Left forelimb (tissue), 1 donor: Measurements from ENCODE around the gene PCCA.
"Not testable (repeated sequence)": the region's sequence is repeated elsewhere in the genome, so short reads cannot be mapped to it uniquely, and the experiment has no call there.

Experiments used
- DNase-seq: peaks from one replicate; pipeline ENCODE4 v3.0.0-alpha.2; 2018; ENCODE audit warnings: low spot score

The PCCA gene, protein sequence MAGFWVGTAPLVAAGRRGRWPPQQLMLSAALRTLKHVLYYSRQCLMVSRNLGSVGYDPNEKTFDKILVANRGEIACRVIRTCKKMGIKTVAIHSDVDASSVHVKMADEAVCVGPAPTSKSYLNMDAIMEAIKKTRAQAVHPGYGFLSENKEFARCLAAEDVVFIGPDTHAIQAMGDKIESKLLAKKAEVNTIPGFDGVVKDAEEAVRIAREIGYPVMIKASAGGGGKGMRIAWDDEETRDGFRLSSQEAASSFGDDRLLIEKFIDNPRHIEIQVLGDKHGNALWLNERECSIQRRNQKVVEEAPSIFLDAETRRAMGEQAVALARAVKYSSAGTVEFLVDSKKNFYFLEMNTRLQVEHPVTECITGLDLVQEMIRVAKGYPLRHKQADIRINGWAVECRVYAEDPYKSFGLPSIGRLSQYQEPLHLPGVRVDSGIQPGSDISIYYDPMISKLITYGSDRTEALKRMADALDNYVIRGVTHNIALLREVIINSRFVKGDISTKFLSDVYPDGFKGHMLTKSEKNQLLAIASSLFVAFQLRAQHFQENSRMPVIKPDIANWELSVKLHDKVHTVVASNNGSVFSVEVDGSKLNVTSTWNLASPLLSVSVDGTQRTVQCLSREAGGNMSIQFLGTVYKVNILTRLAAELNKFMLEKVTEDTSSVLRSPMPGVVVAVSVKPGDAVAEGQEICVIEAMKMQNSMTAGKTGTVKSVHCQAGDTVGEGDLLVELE

DNA sequence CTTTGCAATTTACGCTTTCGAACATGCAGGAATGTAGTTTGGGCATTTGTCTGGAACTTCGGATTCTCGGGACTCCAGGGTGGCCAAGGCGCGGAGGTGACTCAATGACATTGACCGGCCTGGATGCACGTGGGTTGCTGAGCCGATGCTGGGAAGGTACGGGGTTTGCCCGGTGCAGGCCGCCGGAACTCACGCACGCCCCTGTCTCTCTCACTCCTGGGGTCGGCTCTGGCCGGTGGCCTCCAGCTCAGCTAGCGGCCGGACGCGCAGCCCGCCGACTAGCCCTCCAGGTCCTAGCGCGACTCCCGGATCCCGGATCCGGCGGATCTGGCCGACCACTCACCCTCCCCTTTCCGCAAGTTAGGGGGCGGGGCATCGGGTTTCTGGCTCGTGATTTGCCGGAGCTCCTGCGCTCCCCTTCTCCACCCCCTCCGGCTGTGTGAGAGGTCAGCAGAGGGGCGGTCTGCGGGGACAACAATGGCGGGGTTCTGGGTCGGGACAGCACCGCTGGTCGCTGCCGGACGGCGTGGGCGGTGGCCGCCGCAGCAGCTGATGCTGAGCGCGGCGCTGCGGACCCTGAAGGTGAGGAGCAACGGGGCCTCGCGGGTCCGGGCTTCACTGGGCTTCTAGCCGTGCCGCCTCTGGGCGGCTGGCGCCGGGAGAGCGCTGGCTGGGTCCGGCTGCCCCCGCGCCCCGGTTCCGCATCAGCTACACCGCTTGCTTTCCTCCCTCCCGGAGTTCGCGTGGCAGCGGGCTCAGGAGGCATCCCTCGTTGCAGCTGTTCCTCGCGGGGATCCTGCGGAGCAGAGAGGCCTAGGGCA lies at the start of gene PCCA:
Gene PCCA, plus strand, starts transcription at position 450 of the 821 bp plus-strand sequence. Its CDS starts 28 bp downstream, at position 478.
- peak; percentile 96 for DNase-seq

DNA sequence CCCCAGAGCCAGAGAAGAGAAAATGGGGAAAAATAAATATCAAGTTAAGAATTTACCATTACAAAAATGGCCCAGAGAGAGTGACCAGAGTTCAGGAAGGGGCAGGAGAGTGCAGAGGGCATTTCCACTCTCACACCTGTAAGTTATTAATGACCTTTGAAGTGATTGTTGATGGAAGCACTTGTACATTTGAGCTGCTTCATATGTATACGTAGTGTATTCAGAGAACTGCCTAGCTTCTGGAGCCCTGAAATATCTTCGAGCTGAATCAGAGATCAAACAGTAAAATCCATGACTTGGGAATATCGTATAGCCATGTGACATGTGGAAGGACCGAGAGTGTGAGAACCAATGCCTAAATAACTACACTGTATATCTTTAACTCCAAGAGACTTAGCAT lies 49.2 kb upstream of the PCCA start:
- DNase-seq = no peak

DNA sequence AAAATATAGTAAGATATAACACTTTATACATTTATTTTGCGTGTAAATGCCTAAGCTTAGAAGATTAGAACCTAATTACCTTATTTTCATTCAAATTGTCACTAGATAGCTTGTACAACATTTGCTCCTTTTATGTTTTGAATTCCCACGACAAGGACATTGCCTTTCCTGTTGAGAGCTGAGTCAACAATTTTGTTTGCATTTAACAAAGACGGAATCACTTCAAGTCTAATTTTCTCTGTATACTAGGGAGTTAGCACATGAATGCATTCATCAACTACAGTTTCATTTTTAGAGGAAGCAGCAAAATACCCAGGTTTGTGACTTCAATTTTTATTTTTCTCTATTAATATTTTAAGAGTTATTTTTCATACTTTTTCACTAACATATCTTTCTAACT lies 48.7 kb upstream of the PCCA start:
- DNase-seq = no peak

DNA sequence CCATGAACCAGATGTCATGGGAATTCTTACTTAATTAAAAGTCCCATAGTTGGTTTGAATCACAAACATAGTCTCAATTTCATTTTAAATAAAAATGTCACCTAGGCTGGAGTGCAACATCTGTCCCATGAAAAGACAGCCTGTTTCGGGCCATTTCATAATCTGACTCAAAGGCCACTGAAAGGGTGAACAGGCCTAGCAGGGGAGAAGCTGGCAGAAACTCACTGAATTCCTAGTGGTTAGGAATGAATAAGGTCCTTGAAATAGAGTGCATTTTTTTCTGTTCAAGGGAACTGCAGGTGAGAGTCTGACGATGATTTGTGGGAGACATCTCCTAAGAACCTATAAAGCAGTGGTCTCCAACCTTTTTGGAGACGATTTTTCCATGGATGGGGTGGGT lies 44.0 kb upstream of the PCCA start:
- DNase-seq = no peak

DNA sequence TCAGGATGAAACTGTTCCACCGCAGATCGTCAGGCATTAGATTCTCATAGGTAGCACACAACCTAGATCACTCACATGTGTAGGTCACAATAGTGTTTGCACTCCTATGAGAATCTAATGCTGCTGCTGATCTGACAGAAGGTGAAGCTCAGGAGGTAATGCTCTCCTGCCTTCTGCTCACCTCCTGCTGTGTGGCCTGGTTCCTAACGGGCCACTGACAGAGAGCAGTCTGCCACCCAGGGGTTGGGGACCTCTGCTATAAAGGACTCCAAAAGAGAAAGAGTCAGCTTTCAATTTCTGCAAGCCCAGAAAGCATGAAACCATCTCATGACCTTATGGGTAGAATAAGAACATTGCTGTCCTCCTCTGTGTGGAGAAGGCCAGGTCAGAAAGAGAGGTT lies 43.5 kb upstream of the PCCA start:
- no peak for DNase-seq

DNA sequence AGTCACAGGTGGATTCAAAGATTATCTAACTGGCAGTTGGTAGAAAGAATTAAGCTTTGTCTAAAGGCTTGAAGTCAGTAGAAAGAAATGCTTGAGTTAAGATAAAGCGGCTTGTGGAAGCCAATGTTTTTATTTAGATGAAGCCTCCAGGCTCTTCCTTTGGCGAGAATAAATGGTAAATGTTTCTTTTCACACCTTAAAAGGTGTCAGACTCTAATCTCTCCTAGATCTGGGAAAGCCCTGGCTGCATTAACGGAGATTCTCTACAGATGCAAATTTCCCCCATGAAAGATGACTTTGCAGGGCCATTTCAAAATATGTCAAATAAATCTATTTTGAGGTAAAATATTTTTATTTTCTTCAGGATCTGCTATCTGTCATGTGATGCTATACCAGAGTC lies 37.8 kb upstream of the PCCA start:
- DNase-seq = no peak

DNA sequence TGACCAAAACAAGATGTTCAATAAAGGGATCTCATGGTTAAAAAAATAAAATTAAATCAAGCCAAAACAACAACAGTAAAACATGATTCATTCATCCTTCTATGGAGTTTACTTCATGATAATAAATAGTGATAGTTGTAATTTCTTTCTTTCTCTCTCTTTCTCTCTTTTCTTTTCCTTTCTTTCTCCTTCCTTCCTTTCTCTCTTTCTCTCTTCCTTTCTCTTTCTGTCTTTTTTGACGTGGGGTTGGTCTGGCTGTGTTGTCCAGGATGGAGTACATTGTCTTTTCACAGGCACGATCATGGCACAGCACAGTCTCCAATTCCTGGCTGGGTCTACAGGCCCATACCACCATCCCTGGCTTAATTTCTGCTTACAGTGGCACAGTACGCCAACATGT lies 29.1 kb upstream of the PCCA start:
- no peak for DNase-seq

DNA sequence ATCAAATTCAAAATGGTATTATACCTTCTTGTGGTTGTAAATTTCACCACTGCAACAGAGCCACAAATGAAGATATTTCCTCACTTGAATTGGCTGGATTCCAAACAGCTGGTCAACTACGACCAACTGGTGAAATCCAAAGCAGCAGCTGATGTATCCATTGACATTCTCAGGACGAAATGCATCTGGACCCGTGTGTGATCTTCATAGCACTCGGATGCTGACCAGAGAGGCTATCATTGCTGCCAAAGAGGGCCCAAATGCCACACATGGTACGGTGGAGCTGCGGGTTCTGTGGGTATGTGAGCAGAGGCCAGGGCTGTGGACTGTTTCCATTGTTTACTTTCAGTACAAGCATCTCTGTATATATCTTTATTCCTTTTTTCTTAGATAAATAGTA lies 25.6 kb upstream of the PCCA start:
- DNase-seq = no peak

DNA sequence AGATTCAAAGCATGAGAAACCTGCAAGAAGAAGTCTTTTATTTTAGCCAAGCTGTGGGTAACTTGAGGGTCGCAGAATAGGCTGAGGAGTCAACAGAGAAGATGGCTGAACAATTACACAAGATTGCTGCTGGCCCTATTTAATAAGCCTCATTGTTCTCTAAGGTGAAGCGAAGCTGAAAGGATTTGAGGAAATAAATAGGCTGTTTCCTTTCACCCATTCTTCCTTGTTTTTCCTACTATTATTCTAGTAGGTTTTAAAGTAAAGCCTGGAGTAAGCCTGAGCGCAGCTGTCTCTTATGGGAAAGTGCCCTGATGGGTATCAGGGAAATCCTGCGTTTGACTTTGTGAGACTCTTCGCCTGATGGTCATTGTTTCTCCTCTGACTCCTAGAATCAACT lies 25.0 kb upstream of the PCCA start:
- no peak for DNase-seq

DNA sequence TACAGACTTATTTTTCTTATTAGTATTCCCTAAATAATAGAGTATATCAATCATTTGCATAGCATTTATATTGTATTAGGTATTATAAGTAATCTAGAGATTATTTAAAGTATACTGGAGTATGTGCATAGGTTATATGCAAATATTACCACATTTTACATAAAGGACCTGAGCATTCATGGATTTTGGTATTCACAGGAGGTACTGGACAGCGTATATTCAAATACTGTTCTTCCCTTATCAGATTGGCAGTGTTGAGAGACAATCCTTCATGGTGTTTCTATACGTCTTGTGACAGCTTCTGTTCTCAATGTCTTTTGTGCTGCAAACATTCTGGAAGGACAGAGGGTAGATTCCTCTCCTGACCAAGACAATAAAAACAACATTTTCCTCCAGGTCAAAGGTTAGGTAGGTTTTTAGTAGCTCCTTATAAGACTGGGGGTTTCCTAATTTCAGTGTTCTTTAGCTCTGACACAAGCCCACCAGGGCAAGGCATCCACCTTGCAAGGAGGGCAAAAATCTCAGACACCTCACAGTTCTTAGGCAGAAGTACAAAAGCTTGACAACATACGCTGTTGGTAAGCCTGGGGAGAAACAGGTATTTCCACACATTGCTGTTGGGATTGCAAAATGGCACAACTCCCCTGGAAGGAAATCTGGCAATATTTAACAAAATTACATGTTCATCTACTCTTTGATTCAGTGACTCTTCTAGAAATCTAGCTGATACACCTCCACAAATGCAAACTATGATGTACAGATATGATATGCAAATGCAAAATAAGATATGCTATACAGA lies 20.6 kb upstream of the PCCA start:
- DNase-seq = no peak

DNA sequence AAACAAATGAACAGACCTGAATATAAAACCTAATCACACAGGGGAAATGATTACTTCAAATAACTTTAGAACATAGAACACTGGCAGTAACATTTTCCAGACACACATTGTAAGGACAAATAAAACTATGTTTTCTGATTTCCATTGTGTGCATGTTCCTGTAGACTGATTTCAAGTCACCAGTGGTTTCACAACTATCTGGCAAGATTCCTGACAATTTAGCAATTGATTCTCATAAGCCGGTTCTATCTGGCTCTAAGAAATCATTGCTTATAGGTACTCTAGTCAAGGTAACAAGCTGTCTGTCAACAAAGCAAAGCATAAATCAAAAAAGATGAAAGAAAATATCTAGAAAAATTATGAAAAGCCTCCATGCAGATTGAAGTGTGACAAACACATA lies 19.6 kb upstream of the PCCA start:
- DNase-seq = no peak

DNA sequence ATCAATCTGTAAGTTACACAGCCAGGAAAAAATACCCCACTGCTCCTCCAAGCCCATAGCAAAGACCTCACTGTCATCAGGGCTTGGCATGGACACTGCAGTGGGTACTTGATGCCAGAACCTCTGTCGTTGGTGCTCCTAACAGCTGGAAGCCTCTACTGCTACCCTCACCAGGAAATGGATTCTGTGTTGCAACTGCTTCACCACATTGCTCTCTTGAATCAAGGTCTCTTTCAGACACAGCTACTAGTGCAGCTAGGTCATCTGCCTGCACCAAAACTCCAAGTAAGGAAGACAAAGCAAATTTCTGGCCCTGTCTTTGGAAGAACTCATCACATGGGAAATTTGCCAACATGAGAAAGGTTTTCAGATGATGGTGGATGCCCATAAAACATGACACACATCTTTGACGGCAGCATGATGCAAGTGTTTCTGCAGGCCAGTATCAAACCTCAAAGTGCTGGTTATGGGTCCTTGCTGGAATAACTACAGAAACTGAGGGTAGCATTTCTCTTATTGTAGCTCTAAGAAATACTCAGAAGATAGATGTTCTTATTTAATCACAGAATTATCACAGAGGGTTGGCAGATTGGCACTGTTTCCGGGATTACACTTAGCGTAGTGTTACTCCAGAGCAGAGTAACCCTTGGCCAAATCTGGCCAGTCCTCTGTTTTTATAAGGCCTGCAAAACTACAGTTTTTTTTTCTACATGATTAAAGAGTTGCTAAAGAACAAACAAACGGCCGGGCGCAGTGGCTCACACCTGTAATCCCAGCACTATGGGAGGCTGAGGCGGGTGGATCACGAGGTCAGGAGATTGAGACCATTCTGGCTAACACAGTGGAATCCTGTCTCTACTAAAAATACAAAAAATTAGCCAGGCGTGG lies 12.9 kb upstream of the PCCA start:
- no peak for DNase-seq

DNA sequence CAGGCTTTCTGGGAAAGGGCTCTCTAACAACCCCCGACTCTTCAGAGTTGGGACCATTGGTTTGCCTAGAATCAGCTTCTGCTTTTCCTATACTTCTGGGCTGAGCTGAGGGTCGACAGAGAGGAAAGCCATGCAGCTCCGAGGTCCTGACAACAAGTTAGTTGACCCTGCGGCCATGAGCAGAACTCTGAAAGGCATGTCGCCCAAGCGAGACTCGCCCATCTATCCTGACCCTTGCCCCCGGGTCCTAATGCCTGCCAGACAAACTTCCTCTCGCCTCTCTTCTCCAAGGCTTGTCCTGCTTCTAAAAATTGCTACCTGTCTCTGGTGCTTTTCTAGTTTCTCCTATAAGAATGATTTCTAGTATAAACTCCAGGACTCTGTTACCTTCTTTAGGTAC lies 9.9 kb upstream of the PCCA start:
- not testable (repeated sequence) for DNase-seq

DNA sequence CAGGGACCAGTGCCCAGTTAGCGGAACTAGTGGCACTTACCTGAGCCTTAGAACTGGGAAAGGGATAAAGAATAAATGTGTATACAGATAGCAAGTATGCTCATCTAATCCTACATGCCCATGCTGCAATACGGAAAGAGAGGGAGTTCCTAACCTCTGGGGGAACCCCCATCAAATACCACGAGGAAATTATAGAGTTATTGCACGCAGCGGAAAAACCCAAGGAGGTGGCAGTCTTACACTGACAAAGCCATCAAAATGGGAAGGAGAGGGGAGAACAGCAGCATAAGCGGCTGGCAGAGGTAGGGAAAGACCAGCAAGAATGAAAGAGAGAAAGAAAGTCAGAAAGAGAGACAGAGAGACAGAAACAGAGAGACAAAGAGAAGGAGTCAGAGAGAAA lies 5.5 kb upstream of the PCCA start:
- not testable (repeated sequence) for DNase-seq

DNA sequence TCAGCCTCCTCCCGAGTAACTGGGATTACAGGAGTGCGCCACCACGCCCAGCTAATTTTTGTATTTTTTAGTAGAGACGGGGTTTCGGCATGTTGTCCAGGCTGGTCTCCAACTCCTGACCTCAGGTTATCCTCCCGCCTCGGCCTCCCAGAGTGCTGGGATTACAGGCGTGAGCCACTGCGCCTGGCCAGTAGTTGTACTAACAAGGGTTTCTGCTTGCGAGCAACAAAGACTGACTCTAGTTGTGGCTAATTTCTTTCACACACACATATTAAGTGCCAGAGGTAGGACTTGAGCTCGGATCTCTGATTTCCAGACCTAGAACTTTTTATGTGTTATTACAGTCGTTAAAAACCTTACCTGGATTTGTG lies 635 bp upstream of the PCCA start:
- no peak for DNase-seq

DNA sequence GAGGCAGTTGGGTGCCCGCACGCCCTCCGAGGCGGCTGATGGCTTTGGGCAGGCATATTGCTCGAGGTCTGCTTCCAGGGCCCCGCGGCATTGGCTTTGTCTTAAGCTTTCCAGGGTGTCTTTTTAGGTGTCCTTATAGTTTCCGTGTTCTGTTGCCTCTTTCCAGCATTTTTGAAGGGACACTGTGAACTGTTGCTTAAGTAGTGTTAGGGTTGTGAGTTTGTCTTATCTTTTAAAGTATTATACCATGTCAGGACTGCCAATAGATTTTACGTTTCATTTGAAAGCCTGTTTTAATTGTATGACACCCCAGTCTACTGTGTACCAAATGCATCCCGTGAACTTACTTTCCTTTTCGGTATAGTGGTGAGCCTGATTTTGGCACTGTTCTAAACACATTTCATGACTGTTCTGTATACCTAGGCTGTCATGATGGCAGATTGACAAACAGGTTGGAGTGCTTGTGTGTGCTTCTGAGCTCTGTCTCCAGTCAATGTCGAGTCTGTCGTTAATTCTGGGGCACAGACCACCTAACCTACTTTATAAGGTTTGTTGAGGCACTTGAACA lies 656 bp downstream of the PCCA start:
- no peak for DNase-seq

DNA sequence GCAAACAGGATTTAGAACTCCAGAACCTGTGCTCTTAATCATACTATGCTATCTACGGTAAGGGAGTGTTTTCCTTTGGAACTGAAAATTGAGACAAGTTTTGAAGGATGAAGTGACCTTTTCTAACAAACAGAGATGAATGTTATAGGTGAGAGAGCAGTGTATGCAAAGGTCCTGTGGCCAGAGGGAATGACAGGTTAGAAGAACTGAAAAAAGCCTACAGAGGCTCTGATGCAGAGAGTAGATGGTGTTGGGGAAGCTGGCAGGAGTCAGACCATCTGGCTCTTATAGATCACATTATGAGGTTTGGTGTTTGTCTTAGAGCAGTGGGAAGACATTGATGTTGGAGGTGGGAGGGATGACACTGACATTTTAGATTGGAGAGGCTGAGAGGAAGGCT lies 2.0 kb downstream of the PCCA start:
- no peak for DNase-seq

DNA sequence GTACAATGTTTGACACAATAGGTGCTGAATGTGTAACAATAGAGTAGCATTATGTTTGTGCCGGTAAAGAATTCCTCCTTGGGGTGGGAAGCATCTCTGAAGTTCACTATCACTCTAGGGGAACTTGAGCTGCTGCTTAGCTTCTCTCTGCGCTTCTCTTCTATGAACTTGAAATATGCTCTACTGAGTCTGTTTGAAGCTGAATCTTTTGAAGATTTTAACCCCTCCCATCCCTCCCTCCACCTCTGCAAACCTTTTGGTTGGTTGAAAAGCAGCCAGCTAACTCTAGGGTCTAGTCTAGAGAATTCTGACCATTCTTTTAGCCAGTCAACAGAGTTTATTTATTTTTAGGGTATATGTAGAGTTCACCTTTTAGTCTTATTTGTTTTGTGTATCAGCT lies 2.5 kb downstream of the PCCA start:
- DNase-seq = no peak

DNA sequence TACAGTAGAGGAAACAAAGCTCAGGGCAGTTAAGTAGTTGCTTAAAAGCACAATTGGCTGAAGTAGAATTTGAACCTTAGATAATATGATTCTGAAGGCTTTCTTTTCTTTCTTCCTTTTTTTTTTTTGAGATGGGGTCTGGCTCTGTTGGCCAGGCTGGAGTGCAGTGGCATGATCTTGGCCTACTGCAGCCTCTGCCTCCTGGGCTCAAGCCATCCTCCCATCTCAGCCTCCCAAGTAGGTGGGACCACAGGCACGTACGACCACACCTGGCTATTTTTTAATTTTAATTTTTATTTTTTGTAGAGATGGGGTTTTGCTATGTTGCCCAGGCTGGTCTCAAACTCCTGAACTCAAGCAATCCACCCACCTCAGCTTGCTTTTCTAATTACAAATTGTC lies 3.4 kb downstream of the PCCA start:
- not testable (repeated sequence) for DNase-seq

DNA sequence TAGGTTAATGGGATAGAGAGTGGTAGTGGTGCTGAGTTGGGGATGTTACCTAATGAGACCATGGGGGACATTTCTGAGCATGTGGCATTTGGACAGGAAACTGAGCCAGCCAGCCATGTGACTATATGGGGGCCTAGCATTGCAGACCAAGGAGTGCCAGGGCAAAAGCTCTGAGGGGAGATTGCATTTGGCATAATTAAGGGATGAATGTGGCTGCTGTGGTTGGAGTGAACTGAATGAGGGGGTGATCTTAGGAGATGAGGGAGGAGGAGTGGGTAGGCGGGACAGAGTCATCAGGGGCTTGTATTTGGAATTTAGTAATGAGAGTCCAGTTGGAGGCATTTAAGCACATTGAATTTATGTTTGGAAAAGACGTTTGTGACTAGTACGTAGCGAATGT lies 6.6 kb downstream of the PCCA start:
- no peak for DNase-seq

DNA sequence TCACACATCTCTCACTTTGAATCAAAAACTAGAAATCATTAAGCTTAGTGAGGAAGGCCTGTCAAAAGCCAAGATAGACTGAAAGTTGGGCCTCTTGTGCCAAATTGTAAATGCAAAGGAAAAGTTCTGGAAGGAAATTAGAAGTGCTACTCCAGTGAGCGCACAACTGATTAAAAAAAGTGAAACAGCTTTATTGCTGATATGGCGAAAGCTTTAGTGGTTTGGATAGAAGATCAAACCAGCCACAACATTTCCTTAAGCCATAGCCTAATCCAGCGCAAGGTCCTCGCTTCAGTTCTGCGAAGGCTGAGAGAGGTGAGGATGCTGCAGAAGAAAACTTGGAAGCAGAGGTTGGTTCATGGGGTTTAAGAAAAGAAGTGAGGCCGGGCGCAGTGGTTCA lies 7.6 kb downstream of the PCCA start:
- DNase-seq = no peak
